HG03064 (cell line): ENCODE data around the gene PPA2.
"Not testable (repeated sequence)": the region's sequence is repeated elsewhere in the genome, so short reads cannot be mapped to it uniquely, and the experiment has no call there.

Experiments used
- ATAC-seq: cut with Tn5 transposase; IDR thresholded peaks from one replicate; pipeline ENCODE4 v1.9.1; 2021; ENCODE audit warnings: low read depth; ENCODE audit not compliant: unreplicated experiment

PPA2 gene

GRCh38 chr4:105473324-105474098 lies at the start of gene PPA2:
Gene PPA2, minus strand, starts transcription at chr4:105474062. Its CDS starts 12 bp downstream, at chr4:105474050.
- peak; percentile 84 for ATAC-seq

GRCh38 chr4:105520819-105521790 lies 47.2 kb upstream of the PPA2 start:
- no peak for ATAC-seq

DNA sequence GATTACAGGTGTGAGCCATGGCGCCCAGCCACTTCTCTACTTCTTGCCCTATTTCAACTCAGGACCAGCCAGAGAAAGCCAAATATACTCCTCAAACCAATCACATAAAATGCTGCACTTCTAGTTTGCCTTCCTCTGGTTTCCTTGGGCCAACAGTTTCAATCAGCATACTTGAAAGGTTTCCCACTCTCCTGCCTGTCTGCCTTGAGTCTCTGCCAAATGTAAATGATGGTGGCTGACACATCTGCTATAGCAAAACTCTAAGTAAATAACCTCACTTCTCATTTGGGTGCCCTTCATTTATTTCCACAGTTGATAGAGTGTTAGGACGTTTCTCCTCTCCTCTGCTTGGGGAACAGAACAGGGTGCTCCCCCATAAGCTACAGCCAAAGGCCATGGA lies 36.4 kb upstream of the PPA2 start:
- ATAC-seq, result no peak

DNA sequence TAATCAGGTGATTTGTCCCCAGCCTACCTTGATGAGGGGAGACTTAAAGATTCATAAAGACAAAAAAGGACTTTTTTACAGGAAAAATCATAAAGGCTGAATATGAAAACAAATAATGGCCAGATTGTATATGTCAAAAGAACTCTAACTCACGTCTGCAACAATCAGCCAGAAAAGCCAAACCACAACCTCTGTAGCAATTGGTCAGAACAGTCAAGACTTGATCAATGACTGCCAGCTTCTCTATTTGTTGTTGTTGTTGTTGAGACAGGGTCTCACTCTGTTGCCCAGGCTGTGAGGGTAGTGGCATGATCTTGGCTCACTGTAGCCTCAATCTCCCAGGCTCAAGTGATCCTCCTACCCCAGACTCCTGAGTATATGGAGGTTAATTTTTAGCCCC lies 35.9 kb upstream of the PPA2 start:
- ATAC-seq, result peak; percentile 29

GRCh38 chr4:105509291-105509690 lies 35.4 kb upstream of the PPA2 start:
- peak; percentile 96 for ATAC-seq

GRCh38 chr4:105504744-105505143 lies 30.9 kb upstream of the PPA2 start:
- no peak for ATAC-seq

DNA sequence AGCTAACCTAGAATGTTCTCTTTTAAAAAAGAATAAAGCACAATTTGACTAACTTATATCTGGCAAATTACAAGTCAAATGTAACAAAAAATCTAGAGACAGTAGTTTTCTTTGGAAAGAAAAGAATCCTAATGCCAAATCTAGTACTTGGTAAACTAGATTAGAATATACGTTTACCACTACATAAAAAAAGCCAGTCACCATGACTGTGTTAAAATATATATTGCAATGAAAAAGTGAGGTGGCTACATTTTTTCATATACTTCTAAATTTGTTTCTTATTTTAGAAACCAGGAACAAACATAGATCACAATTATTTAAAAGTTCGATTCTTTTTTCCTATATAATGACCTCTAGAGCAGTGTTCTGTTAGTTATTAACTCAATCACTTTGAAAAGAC lies 29.6 kb upstream of the PPA2 start:
- ATAC-seq, result no peak

- no peak for ATAC-seq
Measured at GRCh38 chr4:105496899-105497298, 23.0 kb upstream of the PPA2 start.

GRCh38 chr4:105495667-105496066 lies 21.8 kb upstream of the PPA2 start:
- no peak for ATAC-seq

DNA sequence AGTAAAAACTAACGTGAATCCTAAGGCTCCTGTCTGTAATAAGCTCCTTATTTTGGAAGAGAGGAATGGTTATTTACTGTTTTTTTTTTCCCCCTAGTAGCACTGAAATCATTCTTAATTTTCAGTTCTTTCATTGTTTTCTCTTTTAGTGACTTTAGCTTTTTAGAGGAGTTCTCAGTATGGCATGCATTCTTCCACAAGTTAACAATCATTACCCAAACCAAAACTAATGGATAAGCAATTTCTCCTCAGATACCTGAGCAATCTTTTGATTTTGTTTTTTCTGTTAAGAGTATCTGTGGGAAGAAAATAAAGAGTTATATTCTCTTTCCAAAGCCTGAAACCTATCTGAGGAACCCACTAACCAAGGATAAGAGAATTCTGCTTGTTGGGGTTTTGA lies 16.7 kb upstream of the PPA2 start:
- no peak for ATAC-seq

DNA sequence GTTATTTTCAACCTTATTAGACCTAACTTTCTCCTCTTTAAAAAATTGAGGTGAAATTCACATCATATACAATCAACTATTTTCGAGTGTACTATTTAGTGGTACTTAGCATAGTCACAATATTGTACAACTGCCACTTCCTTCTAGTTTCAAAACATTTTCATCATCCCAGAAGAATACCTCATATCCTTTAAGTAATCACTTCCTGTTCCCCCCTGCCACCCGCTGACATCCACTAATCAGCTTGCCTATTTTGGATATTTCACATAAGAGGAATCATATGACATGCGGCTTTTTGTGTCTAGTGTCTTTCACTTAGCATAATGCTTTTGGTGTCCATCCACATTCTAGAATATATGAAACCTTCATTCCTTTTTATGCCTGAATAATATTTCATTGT lies 10.0 kb upstream of the PPA2 start:
- no peak for ATAC-seq

- peak; percentile 1 for ATAC-seq
Measured at GRCh38 chr4:105474099-105474518, 247 bp upstream of the PPA2 start.

- ATAC-seq, result no peak
Measured at GRCh38 chr4:105472871-105473323, 965 bp downstream of the PPA2 start.

GRCh38 chr4:105471566-105472176 lies 2.2 kb downstream of the PPA2 start:
- ATAC-seq, result peak; percentile 38

- no peak for ATAC-seq
Measured at GRCh38 chr4:105470766-105471165, 3.1 kb downstream of the PPA2 start.

DNA sequence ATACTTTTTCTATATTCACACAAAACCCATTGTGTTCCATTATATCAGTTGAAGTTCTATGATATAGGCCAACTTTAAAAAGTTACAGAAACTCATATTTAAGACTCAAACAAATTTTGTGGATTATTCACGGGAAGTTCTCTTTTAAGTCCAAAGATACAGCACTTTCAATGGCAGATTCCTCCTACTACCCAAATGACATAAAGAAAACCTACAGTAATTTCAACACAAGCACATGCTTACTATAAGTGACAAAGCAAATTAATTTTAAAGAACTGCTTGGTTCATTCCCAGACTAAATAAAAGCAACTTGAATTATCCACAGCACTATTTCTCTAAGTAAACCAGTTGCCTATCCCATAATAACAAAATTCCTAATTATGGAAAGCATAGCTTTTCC lies 4.1 kb downstream of the PPA2 start:
- ATAC-seq, result no peak

DNA sequence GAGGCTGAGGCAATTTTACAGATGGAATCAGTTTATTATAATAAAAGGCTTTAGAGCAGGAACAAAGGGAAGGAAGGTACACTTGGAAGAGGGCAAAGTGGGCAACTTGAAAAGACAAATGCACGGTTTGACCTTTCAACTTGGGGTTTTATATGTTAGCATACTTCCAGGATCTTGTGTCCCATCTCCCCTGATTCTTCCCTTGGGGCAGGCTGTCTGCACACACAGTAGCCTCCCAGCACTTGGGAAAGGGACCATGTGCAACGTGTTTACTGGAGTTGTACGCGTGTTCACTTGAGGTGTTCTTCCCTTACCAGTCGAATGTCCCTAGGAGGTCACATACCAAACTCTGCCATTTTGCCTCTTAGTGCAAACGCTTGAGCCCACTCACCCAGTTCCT lies 7.3 kb downstream of the PPA2 start:
- no peak for ATAC-seq

DNA sequence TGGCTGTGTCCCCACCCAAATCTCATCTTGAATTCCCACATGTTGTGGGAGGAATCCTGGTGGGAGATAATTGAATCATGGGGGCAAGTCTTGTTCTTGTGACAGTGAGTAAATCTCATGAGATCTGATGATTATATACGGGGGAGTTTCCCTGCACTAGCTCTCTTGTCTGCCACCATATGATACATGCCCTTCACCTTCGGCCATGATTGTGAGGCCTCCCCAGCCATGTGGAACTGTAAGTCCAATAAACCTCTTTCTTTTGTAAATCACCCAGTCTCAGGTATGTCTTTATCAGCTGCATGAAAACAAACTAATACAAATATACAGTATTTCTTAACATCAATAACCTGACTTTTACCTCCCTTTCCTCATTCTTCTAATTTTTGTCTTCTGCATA lies 9.3 kb downstream of the PPA2 start:
- not testable (repeated sequence) for ATAC-seq

DNA sequence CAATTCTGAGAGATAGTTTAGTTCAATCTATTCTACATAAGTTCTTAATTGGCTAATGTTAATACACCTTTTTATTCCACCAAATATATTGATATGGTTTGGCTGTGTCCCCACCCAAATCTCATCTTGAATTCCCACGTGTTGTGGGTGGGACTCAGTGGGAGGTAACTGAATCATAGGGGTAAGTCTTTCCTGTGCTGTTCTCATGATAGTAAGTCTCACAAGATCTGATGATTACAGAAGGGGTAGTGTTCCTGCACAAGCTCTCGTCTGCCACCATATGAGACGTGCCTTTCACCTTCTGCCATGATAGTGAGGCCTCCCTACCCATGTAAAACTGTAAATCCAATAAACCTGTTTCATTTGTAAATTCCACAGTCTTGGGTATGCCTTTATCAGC lies 11.3 kb downstream of the PPA2 start:
- no peak for ATAC-seq

GRCh38 chr4:105461621-105462382 lies 12.1 kb downstream of the PPA2 start:
- ATAC-seq, result no peak
